HEK293 (cell line): ENCODE data around the gene PSMF1.

ENCODE experiments used
- GFI1B ChIP-seq: fragments of 450-650 bp; formaldehyde crosslinking; IDR thresholded peaks from 2 replicates; pipeline ENCODE4 v1.5.1; 2016; ENCODE audit warnings: missing biosample characterization, missing genetic modification characterization
- KLF1 ChIP-seq: fragments of 450-650 bp; formaldehyde crosslinking; IDR thresholded peaks from 2 replicates; pipeline ENCODE4 v1.5.1; 2016; ENCODE audit warnings: missing biosample characterization, missing genetic modification characterization
- KLF7 ChIP-seq: fragments of 450-650 bp; formaldehyde crosslinking; IDR thresholded peaks from 2 replicates; pipeline ENCODE4 v1.5.1; 2016; ENCODE audit warnings: missing biosample characterization, missing genetic modification characterization, borderline replicate concordance
- MZF1 ChIP-seq: fragments of 450-650 bp; formaldehyde crosslinking; IDR thresholded peaks from 2 replicates; pipeline ENCODE4 v1.5.1; 2017; ENCODE audit warnings: missing biosample characterization, missing genetic modification characterization, borderline replicate concordance
- SP2 ChIP-seq: fragments of 450-650 bp; formaldehyde crosslinking; IDR thresholded peaks from 2 replicates; pipeline ENCODE4 v1.5.1; 2016; ENCODE audit warnings: missing biosample characterization, missing genetic modification characterization
- SP3 ChIP-seq: fragments of 450-650 bp; formaldehyde crosslinking; IDR thresholded peaks from 2 replicates; pipeline ENCODE4 v1.5.1; 2016; ENCODE audit warnings: missing biosample characterization, missing genetic modification characterization
- ZFHX2 ChIP-seq: fragments of 450-650 bp; formaldehyde crosslinking; conservative IDR thresholded peaks from 2 replicates; pipeline ENCODE4 v1.5.1; 2016; ENCODE audit warnings: missing biosample characterization, missing genetic modification characterization
- ZFP69B ChIP-seq: fragments of 450-650 bp; formaldehyde crosslinking; IDR thresholded peaks from 2 replicates; pipeline ENCODE4 v1.5.1; 2016; ENCODE audit warnings: missing biosample characterization, missing genetic modification characterization
- ZNF114 ChIP-seq: fragments of 450-650 bp; formaldehyde crosslinking; IDR thresholded peaks from 2 replicates; pipeline ENCODE4 v1.5.0; 2017; ENCODE audit warnings: missing biosample characterization, missing genetic modification characterization
- ZNF121 ChIP-seq: fragments of 450-650 bp; formaldehyde crosslinking; IDR thresholded peaks from 2 replicates; pipeline ENCODE4 v1.5.1; 2016; ENCODE audit warnings: missing biosample characterization, missing genetic modification characterization
- ZNF132 ChIP-seq: fragments of 450-650 bp; formaldehyde crosslinking; IDR thresholded peaks from 2 replicates; pipeline ENCODE4 v1.5.1; 2017; ENCODE audit warnings: missing biosample characterization, missing genetic modification characterization, borderline replicate concordance
- ZNF155 ChIP-seq: fragments of 450-650 bp; formaldehyde crosslinking; IDR thresholded peaks from 2 replicates; pipeline ENCODE4 v1.5.1; 2016; ENCODE audit warnings: missing biosample characterization, missing genetic modification characterization
- ZNF157 ChIP-seq: fragments of 450-650 bp; formaldehyde crosslinking; IDR thresholded peaks from 2 replicates; pipeline ENCODE4 v1.5.1; 2016; ENCODE audit warnings: missing biosample characterization, missing genetic modification characterization
- ZNF184 ChIP-seq: fragments of 450-650 bp; IDR thresholded peaks from 2 replicates; pipeline ENCODE4 v1.5.1; 2018; ENCODE audit warnings: missing biosample characterization, mild to moderate bottlenecking, missing genetic modification characterization
- ZNF211 ChIP-seq: fragments of 450-650 bp; formaldehyde crosslinking; IDR thresholded peaks from 2 replicates; pipeline ENCODE4 v1.5.1; 2016; ENCODE audit warnings: low read depth, missing biosample characterization, missing genetic modification characterization
- ZNF274 ChIP-seq, 2 experiments: fragments of 200-500 bp in 1 of 2; fragments of 450-650 bp in 1 of 2; sonication (Bioruptor generic) in 1 of 2; formaldehyde crosslinking in 1 of 2; IDR thresholded peaks; 2 replicates each; pipeline versions ENCODE4 v1.5.1 to v1.6.1; 2014 to 2016; ENCODE audit warnings: borderline replicate concordance in 1 of 2, inconsistent platforms in 1 of 2, low read length in 1 of 2, missing biosample characterization in 1 of 2, missing genetic modification characterization in 1 of 2
- ZNF366 ChIP-seq: fragments of 450-650 bp; formaldehyde crosslinking; conservative IDR thresholded peaks from 2 replicates; pipeline ENCODE4 v1.5.1; 2016; ENCODE audit warnings: missing biosample characterization, missing genetic modification characterization
- ZNF404 ChIP-seq: fragments of 450-650 bp; formaldehyde crosslinking; IDR thresholded peaks from 2 replicates; pipeline ENCODE4 v1.5.1; 2017; ENCODE audit warnings: missing biosample characterization, missing genetic modification characterization
- ZNF423 ChIP-seq: fragments of 450-650 bp; formaldehyde crosslinking; IDR thresholded peaks from 2 replicates; pipeline ENCODE4 v1.5.1; 2016; ENCODE audit warnings: missing biosample characterization, missing genetic modification characterization
- ZNF548 ChIP-seq: fragments of 450-650 bp; formaldehyde crosslinking; IDR thresholded peaks from 2 replicates; pipeline ENCODE4 v1.5.1; 2016; ENCODE audit warnings: missing biosample characterization, missing genetic modification characterization
- ZNF561 ChIP-seq: fragments of 450-650 bp; IDR thresholded peaks from 2 replicates; pipeline ENCODE4 v1.5.1; 2018; ENCODE audit warnings: missing biosample characterization, missing genetic modification characterization, borderline replicate concordance
- ZNF623 ChIP-seq: fragments of 450-650 bp; formaldehyde crosslinking; IDR thresholded peaks from 2 replicates; pipeline ENCODE4 v1.5.1; 2016; ENCODE audit warnings: missing biosample characterization, missing genetic modification characterization
- ZNF768 ChIP-seq: fragments of 450-650 bp; formaldehyde crosslinking; IDR thresholded peaks from 2 replicates; pipeline ENCODE4 v1.5.1; 2018; ENCODE audit warnings: missing biosample characterization, mild to moderate bottlenecking, missing genetic modification characterization
- TF ChIP-seq, protein P1 (sequence below): fragments of 450-650 bp; formaldehyde crosslinking; IDR thresholded peaks from 2 replicates; pipeline ENCODE4 v1.5.1; 2017; ENCODE audit warnings: missing biosample characterization, missing genetic modification characterization
- TF ChIP-seq, protein P2 (sequence below): fragments of 450-650 bp; formaldehyde crosslinking; IDR thresholded peaks from 2 replicates; pipeline ENCODE4 v1.5.1; 2016; ENCODE audit warnings: missing biosample characterization, missing genetic modification characterization
- TF ChIP-seq, protein P3 (sequence below): IDR thresholded peaks from 2 replicates; pipeline ENCODE4 v1.6.1; 2011; ENCODE audit warnings: mild to moderate bottlenecking, low read depth, low read length, borderline replicate concordance
- TF ChIP-seq, protein P4 (sequence below): fragments of 450-650 bp; formaldehyde crosslinking; IDR thresholded peaks from 2 replicates; pipeline ENCODE4; 2016; ENCODE audit warnings: missing biosample characterization, missing genetic modification characterization
- TF ChIP-seq, protein P5 (sequence below): fragments of 450-650 bp; formaldehyde crosslinking; IDR thresholded peaks from 2 replicates; pipeline ENCODE4 v1.5.1; 2017; ENCODE audit warnings: missing biosample characterization, missing genetic modification characterization
- TF ChIP-seq, protein P6 (sequence below): fragments of 450-650 bp; formaldehyde crosslinking; IDR thresholded peaks from 2 replicates; pipeline ENCODE4 v1.5.1; 2017; ENCODE audit warnings: missing biosample characterization, missing genetic modification characterization

The PSMF1 gene

DNA sequence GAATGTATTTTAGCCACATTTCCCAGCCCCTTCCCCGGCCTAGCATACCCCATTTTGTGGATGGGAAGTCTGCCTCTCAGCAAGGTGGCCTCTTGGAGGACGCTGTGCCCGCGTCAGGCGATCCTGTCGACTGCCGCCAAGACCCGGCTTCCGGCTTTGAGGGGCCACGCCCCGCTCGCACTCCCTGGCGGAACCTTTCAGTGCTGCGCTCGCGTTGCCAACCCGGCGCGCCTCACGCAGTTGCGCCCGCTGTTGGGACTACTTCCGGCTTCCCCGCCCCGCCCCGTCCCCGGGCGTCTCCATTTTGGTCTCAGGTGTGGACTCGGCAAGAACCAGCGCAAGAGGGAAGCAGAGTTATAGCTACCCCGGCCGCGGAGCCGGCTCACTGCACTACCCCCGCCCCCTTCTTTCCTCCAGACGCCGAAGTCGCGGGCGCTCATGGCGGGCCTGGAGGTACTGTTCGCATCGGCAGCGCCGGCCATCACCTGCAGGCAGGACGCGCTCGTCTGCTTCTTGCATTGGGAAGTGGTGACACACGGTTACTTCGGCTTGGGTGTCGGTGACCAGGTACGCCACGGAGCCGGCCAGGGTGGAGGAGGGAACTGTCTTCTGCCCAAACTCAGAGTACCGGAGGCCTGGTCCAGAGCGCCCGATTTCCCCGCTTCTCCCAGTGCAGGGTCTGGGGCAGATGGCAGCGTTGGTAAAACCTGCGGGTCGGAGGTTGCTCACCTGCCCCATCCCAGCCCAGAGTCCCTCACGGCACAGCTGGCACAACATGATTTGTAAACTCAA is at the start of gene PSMF1 (continued):
- TF ChIP-seq, protein P1, sequence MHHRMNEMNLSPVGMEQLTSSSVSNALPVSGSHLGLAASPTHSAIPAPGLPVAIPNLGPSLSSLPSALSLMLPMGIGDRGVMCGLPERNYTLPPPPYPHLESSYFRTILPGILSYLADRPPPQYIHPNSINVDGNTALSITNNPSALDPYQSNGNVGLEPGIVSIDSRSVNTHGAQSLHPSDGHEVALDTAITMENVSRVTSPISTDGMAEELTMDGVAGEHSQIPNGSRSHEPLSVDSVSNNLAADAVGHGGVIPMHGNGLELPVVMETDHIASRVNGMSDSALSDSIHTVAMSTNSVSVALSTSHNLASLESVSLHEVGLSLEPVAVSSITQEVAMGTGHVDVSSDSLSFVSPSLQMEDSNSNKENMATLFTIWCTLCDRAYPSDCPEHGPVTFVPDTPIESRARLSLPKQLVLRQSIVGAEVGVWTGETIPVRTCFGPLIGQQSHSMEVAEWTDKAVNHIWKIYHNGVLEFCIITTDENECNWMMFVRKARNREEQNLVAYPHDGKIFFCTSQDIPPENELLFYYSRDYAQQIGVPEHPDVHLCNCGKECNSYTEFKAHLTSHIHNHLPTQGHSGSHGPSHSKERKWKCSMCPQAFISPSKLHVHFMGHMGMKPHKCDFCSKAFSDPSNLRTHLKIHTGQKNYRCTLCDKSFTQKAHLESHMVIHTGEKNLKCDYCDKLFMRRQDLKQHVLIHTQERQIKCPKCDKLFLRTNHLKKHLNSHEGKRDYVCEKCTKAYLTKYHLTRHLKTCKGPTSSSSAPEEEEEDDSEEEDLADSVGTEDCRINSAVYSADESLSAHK (tag by site-specific recombination): peak; percentile 55; the same call in 1 of the 2 replicates
- TF ChIP-seq ZNF155 (tag by site-specific recombination) (no peak), SP3 (tag by site-specific recombination) (peak; percentile 96), KLF7 (tag by site-specific recombination) (peak; percentile 100; the same call in 1 of the 2 replicates), ZNF132 (tag by site-specific recombination) (no peak), GFI1B (tag by site-specific recombination) (no peak), ZFP69B (tag by site-specific recombination) (peak; percentile 90), ZNF561 (tag by site-specific recombination) (peak; percentile 95), ZNF114 (tag by site-specific recombination) (no peak), ZNF274 (IDR thresholded peaks at IDR 0.05; ENCODE audit: low read length) (no peak), ZNF274 (tag by site-specific recombination; IDR thresholded peaks at IDR 0.05; ENCODE audit: borderline replicate concordance) (no peak), KLF1 (tag by site-specific recombination) (peak; percentile 97), ZNF211 (tag by site-specific recombination) (no peak), ZNF121 (tag by site-specific recombination) (no peak), SP2 (tag by site-specific recombination) (peak; percentile 88), ZFHX2 (tag by site-specific recombination) (no peak; the same call in 1 of the 2 replicates), ZNF184 (tag by site-specific recombination) (peak; percentile 82), ZNF623 (tag by site-specific recombination) (no peak), MZF1 (0 out of 2 replicates have a peak, but pooled peaks have one; percentile 22), ZNF768 (no peak; the same call in 1 of the 2 replicates), ZNF157 (tag by site-specific recombination) (no peak), ZNF366 (peak; percentile 44), ZNF404 (no peak), ZNF548 (no peak), ZNF423 (tag by site-specific recombination) (no peak)
- TF ChIP-seq, protein P2, sequence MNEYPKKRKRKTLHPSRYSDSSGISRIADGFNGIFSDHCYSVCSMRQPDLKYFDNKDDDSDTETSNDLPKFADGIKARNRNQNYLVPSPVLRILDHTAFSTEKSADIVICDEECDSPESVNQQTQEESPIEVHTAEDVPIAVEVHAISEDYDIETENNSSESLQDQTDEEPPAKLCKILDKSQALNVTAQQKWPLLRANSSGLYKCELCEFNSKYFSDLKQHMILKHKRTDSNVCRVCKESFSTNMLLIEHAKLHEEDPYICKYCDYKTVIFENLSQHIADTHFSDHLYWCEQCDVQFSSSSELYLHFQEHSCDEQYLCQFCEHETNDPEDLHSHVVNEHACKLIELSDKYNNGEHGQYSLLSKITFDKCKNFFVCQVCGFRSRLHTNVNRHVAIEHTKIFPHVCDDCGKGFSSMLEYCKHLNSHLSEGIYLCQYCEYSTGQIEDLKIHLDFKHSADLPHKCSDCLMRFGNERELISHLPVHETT (tag by site-specific recombination): peak; percentile 99
- TF ChIP-seq, protein P3, sequence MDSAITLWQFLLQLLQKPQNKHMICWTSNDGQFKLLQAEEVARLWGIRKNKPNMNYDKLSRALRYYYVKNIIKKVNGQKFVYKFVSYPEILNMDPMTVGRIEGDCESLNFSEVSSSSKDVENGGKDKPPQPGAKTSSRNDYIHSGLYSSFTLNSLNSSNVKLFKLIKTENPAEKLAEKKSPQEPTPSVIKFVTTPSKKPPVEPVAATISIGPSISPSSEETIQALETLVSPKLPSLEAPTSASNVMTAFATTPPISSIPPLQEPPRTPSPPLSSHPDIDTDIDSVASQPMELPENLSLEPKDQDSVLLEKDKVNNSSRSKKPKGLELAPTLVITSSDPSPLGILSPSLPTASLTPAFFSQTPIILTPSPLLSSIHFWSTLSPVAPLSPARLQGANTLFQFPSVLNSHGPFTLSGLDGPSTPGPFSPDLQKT: no peak
- TF ChIP-seq, protein P4, sequence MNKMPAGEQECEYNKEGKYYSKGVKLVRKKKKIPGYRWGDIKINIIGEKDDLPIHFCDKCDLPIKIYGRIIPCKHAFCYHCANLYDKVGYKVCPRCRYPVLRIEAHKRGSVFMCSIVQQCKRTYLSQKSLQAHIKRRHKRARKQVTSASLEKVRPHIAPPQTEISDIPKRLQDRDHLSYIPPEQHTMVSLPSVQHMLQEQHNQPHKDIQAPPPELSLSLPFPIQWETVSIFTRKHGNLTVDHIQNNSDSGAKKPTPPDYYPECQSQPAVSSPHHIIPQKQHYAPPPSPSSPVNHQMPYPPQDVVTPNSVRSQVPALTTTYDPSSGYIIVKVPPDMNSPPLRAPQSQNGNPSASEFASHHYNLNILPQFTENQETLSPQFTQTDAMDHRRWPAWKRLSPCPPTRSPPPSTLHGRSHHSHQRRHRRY (tag by site-specific recombination): no peak
- TF ChIP-seq, protein P5, sequence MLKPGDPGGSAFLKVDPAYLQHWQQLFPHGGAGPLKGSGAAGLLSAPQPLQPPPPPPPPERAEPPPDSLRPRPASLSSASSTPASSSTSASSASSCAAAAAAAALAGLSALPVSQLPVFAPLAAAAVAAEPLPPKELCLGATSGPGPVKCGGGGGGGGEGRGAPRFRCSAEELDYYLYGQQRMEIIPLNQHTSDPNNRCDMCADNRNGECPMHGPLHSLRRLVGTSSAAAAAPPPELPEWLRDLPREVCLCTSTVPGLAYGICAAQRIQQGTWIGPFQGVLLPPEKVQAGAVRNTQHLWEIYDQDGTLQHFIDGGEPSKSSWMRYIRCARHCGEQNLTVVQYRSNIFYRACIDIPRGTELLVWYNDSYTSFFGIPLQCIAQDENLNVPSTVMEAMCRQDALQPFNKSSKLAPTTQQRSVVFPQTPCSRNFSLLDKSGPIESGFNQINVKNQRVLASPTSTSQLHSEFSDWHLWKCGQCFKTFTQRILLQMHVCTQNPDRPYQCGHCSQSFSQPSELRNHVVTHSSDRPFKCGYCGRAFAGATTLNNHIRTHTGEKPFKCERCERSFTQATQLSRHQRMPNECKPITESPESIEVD (tag by site-specific recombination): no peak
- TF ChIP-seq, protein P6, sequence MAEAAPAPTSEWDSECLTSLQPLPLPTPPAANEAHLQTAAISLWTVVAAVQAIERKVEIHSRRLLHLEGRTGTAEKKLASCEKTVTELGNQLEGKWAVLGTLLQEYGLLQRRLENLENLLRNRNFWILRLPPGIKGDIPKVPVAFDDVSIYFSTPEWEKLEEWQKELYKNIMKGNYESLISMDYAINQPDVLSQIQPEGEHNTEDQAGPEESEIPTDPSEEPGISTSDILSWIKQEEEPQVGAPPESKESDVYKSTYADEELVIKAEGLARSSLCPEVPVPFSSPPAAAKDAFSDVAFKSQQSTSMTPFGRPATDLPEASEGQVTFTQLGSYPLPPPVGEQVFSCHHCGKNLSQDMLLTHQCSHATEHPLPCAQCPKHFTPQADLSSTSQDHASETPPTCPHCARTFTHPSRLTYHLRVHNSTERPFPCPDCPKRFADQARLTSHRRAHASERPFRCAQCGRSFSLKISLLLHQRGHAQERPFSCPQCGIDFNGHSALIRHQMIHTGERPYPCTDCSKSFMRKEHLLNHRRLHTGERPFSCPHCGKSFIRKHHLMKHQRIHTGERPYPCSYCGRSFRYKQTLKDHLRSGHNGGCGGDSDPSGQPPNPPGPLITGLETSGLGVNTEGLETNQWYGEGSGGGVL (tag by site-specific recombination): no peak
